Keratinocyte (primary cell): ENCODE measurements around the gene PID1. TPM values are rescaled to one million over a fixed set of nuclear protein-coding genes. Genes with fewer than 3 reads are reported as not detected.

ENCODE experiments used
- DNase-seq: peaks from one replicate; pipeline ENCODE4 v3.0.0-alpha.2; 2011; ENCODE audit warnings: low read depth, missing footprints, low spot score
- FAIRE-seq: peaks from 2 replicates; lab custom pipeline; 2011; peaks lifted over from hg19 to GRCh38; lab: Jason Lieb, UNC
- H2AFZ ChIP-seq: 2 replicates; pipeline ENCODE4 v1.6.0; 2012; ENCODE audit warnings: low read length, control low read depth, inconsistent platforms; ENCODE audit not compliant: control insufficient read depth
- H3K27ac ChIP-seq: 2 replicates; pipeline ENCODE4 v1.5.1; 2011; ENCODE audit warnings: low read length; ENCODE audit not compliant: control insufficient read depth, insufficient read depth
- H3K27me3 ChIP-seq: 3 replicates; pipeline ENCODE4 v1.6.0; 2011; ENCODE audit warnings: low read length; ENCODE audit not compliant: control insufficient read depth, insufficient read depth; ENCODE audit errors: extremely low read depth
- H3K36me3 ChIP-seq, 2 experiments: 2 replicates in 1 of 2; 3 replicates in 1 of 2; pipeline ENCODE4 v1.5.1; 2011; ENCODE audit warnings: low read length in 2 of 2, mild to moderate bottlenecking in 1 of 2; ENCODE audit not compliant: control insufficient read depth in 2 of 2, insufficient read depth in 2 of 2; ENCODE audit errors: extremely low read depth in 1 of 2
- H3K4me1 ChIP-seq: 3 replicates; pipeline ENCODE4 v1.5.1; 2011; ENCODE audit warnings: low read length; ENCODE audit not compliant: control insufficient read depth, insufficient read depth; ENCODE audit errors: extremely low read depth
- H3K4me2 ChIP-seq: 3 replicates; pipeline ENCODE4 v1.6.0; 2011; ENCODE audit warnings: low read depth, low read length; ENCODE audit not compliant: control insufficient read depth, insufficient read depth; ENCODE audit errors: extremely low read depth
- H3K4me3 ChIP-seq, 3 experiments: fragments of 200-600 bp in 1 of 3; sonication (generic) in 1 of 3; 2 replicates in 2 of 3; 3 replicates in 1 of 3; pipeline ENCODE4 v1.5.1; 2011 to 2016; ENCODE audit warnings: low read length in 3 of 3, mild to moderate bottlenecking in 3 of 3, control low read depth in 2 of 3, inconsistent platforms in 1 of 3, low read depth in 1 of 3, mixed read lengths in 1 of 3, mixed run types in 1 of 3, moderate library complexity in 1 of 3; ENCODE audit not compliant: control insufficient read depth in 2 of 3, insufficient read depth in 2 of 3; ENCODE audit errors: extremely low read depth in 1 of 3
- H3K79me2 ChIP-seq: 2 replicates; pipeline ENCODE4 v1.6.0; 2012; ENCODE audit warnings: low read length; ENCODE audit not compliant: control insufficient read depth, insufficient read depth
- H3K9ac ChIP-seq: 3 replicates; pipeline ENCODE4 v1.6.0; 2011; ENCODE audit warnings: low read length; ENCODE audit not compliant: control insufficient read depth, insufficient read depth; ENCODE audit errors: extremely low read depth
- H3K9me1 ChIP-seq: 3 replicates; pipeline ENCODE4 v1.6.0; 2011; ENCODE audit warnings: low read length; ENCODE audit not compliant: control insufficient read depth, insufficient read depth; ENCODE audit errors: extremely low read depth
- H3K9me3 ChIP-seq: 2 replicates; pipeline ENCODE4 v1.5.1; 2012; ENCODE audit warnings: low read depth, low read length; ENCODE audit not compliant: control insufficient read depth
- H4K20me1 ChIP-seq: 3 replicates; pipeline ENCODE4 v1.6.0; 2011; ENCODE audit warnings: low read length; ENCODE audit not compliant: control insufficient read depth, insufficient read depth; ENCODE audit errors: extremely low read depth
- CTCF ChIP-seq, 3 experiments: IDR thresholded peaks in 1 of 3; conservative IDR thresholded peaks in 1 of 3; optimal IDR thresholded peaks in 1 of 3; 2 replicates in 2 of 3; 3 replicates in 1 of 3; pipeline versions ENCODE3 to v1.5.1; 2011; ENCODE audit warnings: low read length in 3 of 3, mild to moderate bottlenecking in 3 of 3, moderate library complexity in 2 of 3, control low read depth in 1 of 3, inconsistent platforms in 1 of 3; ENCODE audit not compliant: insufficient read depth in 2 of 3; ENCODE audit errors: extremely low read depth in 1 of 3
- EZH2 ChIP-seq: IDR thresholded peaks from one replicate; pipeline ENCODE4 v1.6.1; 2012; ENCODE audit warnings: inconsistent platforms, mild to moderate bottlenecking, low read length, moderate library complexity
- dilution Hi-C: fragments of 300-500 bp; cut with MboI; formaldehyde crosslinking; loops from one replicate; pipeline ENCODE4 v1.7.0; 2020; ENCODE audit warnings: low sequenced_read_pairs; ENCODE audit not compliant: extremely low pct_ligation_motif_present
- polyA plus RNA-seq, 5 experiments: library from polyadenylated mRNA; depleted of rRNA in 3 of 5; stranded (reverse) in 3 of 5; stranded (forward) in 1 of 5; unstranded in 1 of 5; fragments of >200 nt; gene quantifications; 1 replicate in 1 of 5; 2 replicates in 3 of 5; 3 replicates in 1 of 5; pipeline versions ENCODE4 v1.2.1 to v1.2.3, GENCODE V29; 2011 to 2012; ENCODE audit warnings: missing spikeins in 2 of 5, low read depth in 1 of 5, low replicate concordance in 1 of 5

Gene PID1
- polyA plus RNA-seq, 1 donor (not counting 4 experiments of a cell fraction or from before 2014, with no cell fraction given): 5.4 TPM

GRCh38 chr2:229268626-229269025 is 2.5 kb downstream of the PID1 start:
- Histone ChIP-seq H3K9me1 (no peaks in the 10 kb centered on the region), H3K9me3 (no peaks in the 10 kb centered on the region), H3K4me1 (peaks cover 9% of the 10 kb centered on the region), H3K4me3 (no peak overlapping the region), H2AFZ (no peak overlapping the region), H3K36me3 (no peaks in the 10 kb centered on the region), H3K4me2 (no peak overlapping the region), H3K27me3 (no peaks in the 10 kb centered on the region), H3K79me2 (no peaks in the 10 kb centered on the region), H3K9ac (no peak overlapping the region), H3K27ac (no peak overlapping the region), H4K20me1 (no peaks in the 10 kb centered on the region)
- dilution Hi-C loops: no loop called here
- FAIRE-seq (no peak), DNase-seq (no peak)
- no peak for TF ChIP-seq EZH2
- TF ChIP-seq CTCF (optimal IDR thresholded peaks at IDR 0.05 in 1 of 3, IDR thresholded peaks at IDR 0.05 in 1 of 3, conservative IDR thresholded peaks at IDR 0.05 in 1 of 3; ENCODE audit: extremely low read depth in 1 of 3, insufficient read depth in 2 of 3, low read length in 3 of 3): no peak

- DNase-seq (no peak), FAIRE-seq (no peak)
- Histone ChIP-seq H3K79me2 (no peaks in the 10 kb centered on the region), H3K4me3 (no peak overlapping the region), H3K27me3 (no peaks in the 10 kb centered on the region), H2AFZ (no peak overlapping the region), H3K4me2 (no peak overlapping the region), H3K9me3 (no peaks in the 10 kb centered on the region), H3K4me1 (no peaks in the 10 kb centered on the region), H3K36me3 (no peaks in the 10 kb centered on the region), H3K27ac (no peak overlapping the region), H3K9me1 (no peaks in the 10 kb centered on the region), H4K20me1 (no peaks in the 10 kb centered on the region), H3K9ac (no peak overlapping the region)
- dilution Hi-C loops: no loop called here
- TF ChIP-seq EZH2: no peak
Measured at GRCh38 chr2:229267080-229267479, 4.0 kb downstream of the PID1 start.

- dilution Hi-C loops: no loop called here
- Histone ChIP-seq H3K27ac (no peak overlapping the region), H3K4me3 (no peak overlapping the region), H3K9me1 (no peaks in the 10 kb centered on the region), H3K79me2 (no peaks in the 10 kb centered on the region), H4K20me1 (no peaks in the 10 kb centered on the region), H3K36me3 (no peaks in the 10 kb centered on the region), H3K4me1 (no peaks in the 10 kb centered on the region), H3K4me2 (no peak overlapping the region), H3K27me3 (no peaks in the 10 kb centered on the region), H3K9ac (no peak overlapping the region), H3K9me3 (no peaks in the 10 kb centered on the region), H2AFZ (no peak overlapping the region)
- FAIRE-seq: no peak
- DNase-seq: no peak
- TF ChIP-seq EZH2 (no peak), CTCF (optimal IDR thresholded peaks at IDR 0.05 in 1 of 3, IDR thresholded peaks at IDR 0.05 in 1 of 3, conservative IDR thresholded peaks at IDR 0.05 in 1 of 3; ENCODE audit: extremely low read depth in 1 of 3, insufficient read depth in 2 of 3, low read length in 3 of 3) (no peak)
Measured at GRCh38 chr2:229265727-229266126, 5.4 kb downstream of the PID1 start.
